MG63 (cell line): ENCODE results near the gene KANK3. TPM values are rescaled to one million over a fixed set of nuclear protein-coding genes. Genes with fewer than 3 reads are reported as not detected.
"Not testable (repeated sequence)": the region's sequence is repeated elsewhere in the genome, so short reads cannot be mapped to it uniquely, and the experiment has no call there.

Experiments
- DNase-seq: peaks from one replicate; pipeline ENCODE4 v3.0.0-alpha.2; 2020
- H3K27me3 ChIP-seq: fragments of 250-450 bp; sonication (Bioruptor Pico); 2 replicates; pipeline ENCODE4 v1.5.1; 2020; ENCODE audit warnings: mild to moderate bottlenecking, moderate library complexity
- H3K36me3 ChIP-seq: fragments of 250-450 bp; sonication (Bioruptor Pico); 2 replicates; pipeline ENCODE4 v1.5.1; 2020; ENCODE audit warnings: mild to moderate bottlenecking, moderate library complexity
- H3K4me3 ChIP-seq: fragments of 250-450 bp; sonication (Bioruptor Pico); 2 replicates; pipeline ENCODE4 v1.5.1; 2020; ENCODE audit warnings: mild to moderate bottlenecking, moderate library complexity
- H3K9me3 ChIP-seq: fragments of 250-450 bp; sonication (Bioruptor Pico); 2 replicates; pipeline ENCODE4 v1.5.1; 2020; ENCODE audit warnings: mild to moderate bottlenecking, moderate library complexity
- total RNA-seq: library from RNA; depleted of rRNA; stranded (reverse); fragments of >200 nt; shearing (Covaris generic); gene quantifications from 2 replicates; pipeline ENCODE4 v1.2.3, GENCODE V29; 2014; ENCODE audit warnings: low replicate concordance

The KANK3 gene
- total RNA-seq, 1 experiment from 2014 or later: 0.20 TPM

DNA sequence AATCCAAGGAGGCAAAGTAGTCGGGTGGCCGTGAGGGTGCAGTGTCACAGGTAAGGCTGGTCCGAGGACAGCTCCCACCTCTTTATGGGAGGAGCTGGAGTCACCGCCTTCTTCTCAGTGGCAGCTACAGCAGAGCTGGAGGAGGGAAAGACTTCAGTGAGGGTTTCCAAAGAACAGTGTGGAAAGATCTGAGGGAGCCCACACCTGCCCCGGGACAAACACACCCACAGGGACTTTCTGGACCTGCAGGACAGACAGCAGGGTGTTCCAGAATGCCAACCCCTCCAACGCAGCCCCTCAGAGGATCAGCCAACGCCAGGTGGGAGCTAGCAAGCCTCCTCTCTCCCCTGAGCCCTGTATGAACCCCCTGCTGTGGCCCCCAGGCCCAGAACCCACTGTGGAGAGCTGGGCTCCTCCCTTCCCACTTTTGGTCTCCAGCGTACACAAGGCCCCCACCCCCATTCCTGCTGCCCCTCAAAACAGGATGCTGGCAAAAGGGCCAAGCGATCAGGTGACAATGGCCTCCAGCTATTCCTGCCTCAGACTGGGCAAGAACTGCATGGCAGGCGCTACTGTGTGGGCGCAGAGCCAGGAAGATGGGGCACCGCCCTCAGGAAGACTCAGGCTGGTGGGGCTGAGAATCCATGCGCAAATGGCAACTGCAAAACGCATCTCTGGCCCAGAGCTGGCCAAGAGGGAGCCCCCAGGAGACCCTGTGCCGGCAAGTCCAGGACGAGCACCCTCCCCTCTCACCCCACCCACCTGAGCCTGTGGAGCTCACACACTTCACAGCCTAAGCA is 31.4 kb downstream of the KANK3 start:
- no peak overlapping the region for H3K4me3 ChIP-seq
- no peak for DNase-seq
- no peaks in the 10 kb centered on the region for H3K27me3 ChIP-seq
- H3K36me3 ChIP-seq: peaks cover 88% of the 10 kb centered on the region
- H3K9me3 ChIP-seq: no peaks in the 10 kb centered on the region

DNA sequence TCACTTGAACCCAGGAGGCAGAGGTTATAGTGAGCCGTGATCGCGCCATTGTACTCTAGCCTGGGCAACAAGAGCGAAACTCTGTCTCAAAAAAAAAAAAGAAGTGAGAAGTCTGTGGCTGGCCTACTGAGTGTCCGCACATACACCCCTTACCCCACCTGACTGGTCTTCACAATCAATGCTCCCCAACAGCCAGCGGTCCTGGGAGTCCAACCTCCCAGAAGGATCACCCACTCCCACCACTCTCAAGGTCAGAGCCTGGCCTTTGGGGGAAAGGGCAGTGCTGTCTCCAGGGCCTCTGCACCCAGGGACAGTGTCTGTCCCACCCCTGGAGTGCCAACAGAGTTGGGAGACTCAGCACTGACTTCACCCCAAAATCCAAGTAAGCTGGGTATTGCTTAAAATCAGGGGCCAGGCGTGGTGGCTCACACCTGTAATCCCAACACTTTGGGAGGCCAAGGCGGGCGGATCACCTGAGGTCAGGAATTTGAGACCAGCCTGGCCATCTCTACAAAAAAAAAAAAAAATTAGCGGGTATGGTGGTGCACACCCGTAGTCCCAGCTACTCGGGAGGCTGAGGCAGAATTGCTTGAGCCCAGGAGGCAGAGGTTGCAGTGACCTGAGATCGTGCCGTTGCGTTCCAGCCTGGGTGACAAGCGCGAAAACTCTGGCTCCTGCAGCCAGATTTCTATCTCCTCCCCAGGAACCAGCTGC is 32.6 kb downstream of the KANK3 start:
- Histone ChIP-seq H3K27me3 (no peaks in the 10 kb centered on the region), H3K9me3 (no peaks in the 10 kb centered on the region), H3K4me3 (no peak overlapping the region), H3K36me3 (peaks cover 83% of the 10 kb centered on the region)
- DNase-seq: no peak

DNA sequence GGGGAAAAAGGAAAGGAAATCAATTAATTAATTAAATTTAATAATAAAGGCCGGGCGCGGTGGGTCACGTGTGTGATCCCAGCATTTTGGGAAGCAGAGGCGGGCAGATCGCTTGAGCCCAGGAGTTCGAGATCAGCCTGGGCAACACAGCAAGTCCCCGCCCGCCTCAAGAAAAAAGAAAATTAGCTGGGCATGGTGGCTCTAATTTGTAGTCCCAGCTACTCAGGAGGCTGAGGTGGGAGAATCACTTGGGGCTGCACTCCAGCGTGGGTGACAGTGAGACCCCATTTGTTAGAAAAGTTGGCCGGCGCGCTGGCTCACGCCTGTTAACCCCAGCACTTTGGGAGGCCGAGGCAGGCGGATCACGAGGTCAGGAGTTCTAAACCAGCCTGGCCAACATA is 34.2 kb downstream of the KANK3 start:
- DNase-seq: no peak
- Histone ChIP-seq H3K27me3 (no peaks in the 10 kb centered on the region), H3K36me3 (peaks cover 82% of the 10 kb centered on the region), H3K4me3 (peak overlapping the region; percentile 58; the same call in 1 of the 2 replicates), H3K9me3 (no peaks in the 10 kb centered on the region)

DNA sequence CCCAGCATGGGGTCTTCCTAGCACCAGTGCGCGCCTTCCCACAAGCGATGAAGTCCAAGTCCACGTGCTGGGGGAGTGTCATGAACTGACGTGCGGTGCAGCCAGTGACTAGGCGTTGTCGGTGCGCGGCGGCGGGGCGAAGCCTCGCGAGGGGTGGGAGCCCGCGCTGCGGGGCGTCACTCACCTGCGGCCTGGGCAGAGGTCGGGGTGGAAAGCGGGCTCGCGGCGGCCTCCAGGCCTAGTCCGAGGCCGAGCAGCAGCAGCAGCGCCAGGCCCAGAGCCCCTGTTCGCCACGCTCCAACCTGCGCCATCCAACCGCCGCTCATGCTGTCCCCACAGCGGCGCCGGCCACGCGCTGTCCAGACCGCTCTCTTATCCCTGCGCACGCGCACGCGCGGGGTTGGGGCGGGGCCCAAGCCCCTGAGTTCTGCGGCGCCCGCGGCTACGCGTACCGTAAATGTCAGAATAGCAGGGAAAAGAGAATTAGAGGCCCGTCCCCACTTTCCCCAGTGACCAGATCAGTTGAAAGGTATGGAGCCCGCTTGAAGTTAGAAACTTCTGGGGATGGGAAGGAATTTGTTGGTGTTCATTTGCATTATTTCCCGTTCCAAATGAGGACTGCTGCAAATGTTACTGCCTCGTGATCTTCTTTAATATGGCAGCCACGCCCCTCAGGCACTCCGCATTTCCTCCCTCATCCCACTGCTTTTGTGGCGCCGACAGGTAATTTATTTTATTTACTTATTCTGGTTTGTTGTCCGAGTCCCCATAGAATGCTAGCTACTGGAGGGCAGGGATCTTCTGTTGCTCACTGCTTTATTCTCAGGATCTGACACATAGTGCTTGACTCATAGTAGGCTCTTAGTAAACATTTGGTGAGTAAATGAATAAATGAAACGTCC is 34.8 kb downstream of the KANK3 start, which contains the start of gene CD320:
TSS of gene CD320 (minus strand) at position 394 of the 902 bp plus-strand sequence. CDS start at position 326, 68 bp downstream.
- H3K36me3 ChIP-seq: peaks cover 82% of the 10 kb centered on the region
- no peaks in the 10 kb centered on the region for H3K27me3 ChIP-seq

DNA sequence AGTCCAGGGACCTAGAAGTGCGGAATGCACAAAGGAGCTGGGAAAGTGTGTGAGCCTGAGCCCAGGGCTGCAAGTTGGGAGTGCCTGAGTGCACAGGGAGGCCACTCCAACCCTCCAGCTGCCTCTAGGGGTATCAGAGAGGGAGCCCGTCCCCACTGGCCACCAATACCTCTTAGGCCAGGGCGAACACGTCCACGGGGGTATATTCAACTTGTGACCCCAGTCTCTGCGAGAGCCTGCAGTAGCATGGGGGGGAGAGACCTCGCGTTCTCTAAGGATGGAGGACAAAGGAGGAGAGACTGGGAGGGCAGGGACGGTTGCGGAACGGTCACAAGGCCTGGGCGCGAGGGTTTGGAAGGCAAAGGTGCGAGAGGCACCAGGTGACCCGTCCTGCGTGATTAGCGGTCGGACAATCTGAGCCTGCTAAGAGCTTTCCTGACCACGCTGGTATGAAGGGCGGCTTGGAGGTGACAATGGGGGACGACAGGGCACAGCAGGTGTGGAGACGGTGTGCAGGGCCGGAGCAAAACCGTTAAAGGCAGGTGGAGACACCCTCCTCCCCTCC is 35.6 kb downstream of the KANK3 start:
- Histone ChIP-seq H3K27me3 (no peaks in the 10 kb centered on the region), H3K4me3 (peak overlapping the region; percentile 58), H3K36me3 (peaks cover 77% of the 10 kb centered on the region), H3K9me3 (no peaks in the 10 kb centered on the region)
- no peak for DNase-seq

More for the DNA sequence above, 34.8 kb downstream of the KANK3 start, which contains the start of gene CD320:
- peak; percentile 86 for DNase-seq
- peak within 1 kb of the TSS; percentile 58 for H3K4me3 ChIP-seq
- H3K9me3 ChIP-seq: no peaks in the 10 kb centered on the region

DNA sequence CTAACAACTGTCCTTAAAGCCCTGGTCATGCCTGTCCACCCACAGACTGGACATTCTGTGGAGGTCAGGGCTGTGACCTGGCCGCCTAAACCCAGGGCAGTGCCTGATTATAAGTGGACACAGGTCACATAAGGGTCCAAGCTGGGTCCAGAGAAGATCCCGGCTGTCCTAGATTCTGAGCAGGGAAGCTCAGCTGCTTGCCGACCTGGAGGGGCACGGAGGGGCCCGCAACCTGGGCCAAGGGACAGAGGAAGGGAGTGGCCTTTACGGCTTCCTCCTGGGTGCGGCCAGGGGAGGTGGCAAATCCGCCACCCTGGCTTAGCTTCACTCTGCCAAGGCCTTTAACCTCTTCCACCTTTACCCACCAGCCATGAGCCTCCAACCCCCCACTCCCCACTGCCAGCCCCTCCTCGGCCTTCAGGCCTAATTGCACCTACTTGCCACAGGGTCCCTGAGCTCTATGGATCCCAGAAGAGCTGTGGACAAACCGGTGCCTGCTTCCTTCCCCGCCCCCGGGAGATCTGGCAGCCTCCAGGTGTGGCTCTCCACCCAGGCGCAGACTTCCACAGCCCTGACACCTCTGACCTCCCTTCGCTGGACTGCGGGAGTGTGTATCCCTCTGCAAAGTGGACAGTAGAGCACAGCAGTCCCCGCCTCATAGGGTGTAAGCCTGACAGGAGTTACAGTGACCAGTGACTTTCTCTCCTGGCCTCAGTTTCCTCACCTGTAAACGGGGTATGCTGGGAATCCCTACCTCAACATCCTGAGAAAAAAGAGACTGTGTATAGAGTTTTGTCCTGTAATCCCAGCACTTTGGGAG is 36.6 kb downstream of the KANK3 start:
- H3K9me3 ChIP-seq: no peaks in the 10 kb centered on the region
- H3K27me3 ChIP-seq: no peaks in the 10 kb centered on the region
- H3K4me3 ChIP-seq: no peak overlapping the region
- H3K36me3 ChIP-seq: peaks cover 67% of the 10 kb centered on the region
- DNase-seq: no peak

DNA sequence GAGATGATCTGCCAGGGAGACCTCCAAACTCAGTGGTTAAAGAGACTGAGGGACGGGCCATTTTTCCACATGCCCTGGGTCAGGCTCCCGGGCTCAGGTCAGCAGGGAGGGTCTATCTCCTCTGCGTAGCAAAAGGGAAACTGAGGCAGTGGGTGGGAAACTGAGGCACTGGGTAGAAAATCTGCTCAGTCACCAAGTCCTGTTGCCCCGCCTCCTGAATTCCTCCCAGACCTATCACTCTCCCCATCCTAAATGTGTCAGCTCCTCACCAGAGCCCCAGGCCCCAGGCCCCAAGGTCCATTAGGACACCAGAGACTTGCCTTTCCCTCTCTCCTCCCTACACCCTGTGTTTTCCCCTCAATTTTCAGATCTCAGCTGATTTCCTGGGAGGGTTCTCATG is 37.3 kb downstream of the KANK3 start:
- no peak for DNase-seq
- H3K27me3 ChIP-seq: no peaks in the 10 kb centered on the region
- no peaks in the 10 kb centered on the region for H3K9me3 ChIP-seq
- no peak overlapping the region for H3K4me3 ChIP-seq
- H3K36me3 ChIP-seq: peaks cover 60% of the 10 kb centered on the region

DNA sequence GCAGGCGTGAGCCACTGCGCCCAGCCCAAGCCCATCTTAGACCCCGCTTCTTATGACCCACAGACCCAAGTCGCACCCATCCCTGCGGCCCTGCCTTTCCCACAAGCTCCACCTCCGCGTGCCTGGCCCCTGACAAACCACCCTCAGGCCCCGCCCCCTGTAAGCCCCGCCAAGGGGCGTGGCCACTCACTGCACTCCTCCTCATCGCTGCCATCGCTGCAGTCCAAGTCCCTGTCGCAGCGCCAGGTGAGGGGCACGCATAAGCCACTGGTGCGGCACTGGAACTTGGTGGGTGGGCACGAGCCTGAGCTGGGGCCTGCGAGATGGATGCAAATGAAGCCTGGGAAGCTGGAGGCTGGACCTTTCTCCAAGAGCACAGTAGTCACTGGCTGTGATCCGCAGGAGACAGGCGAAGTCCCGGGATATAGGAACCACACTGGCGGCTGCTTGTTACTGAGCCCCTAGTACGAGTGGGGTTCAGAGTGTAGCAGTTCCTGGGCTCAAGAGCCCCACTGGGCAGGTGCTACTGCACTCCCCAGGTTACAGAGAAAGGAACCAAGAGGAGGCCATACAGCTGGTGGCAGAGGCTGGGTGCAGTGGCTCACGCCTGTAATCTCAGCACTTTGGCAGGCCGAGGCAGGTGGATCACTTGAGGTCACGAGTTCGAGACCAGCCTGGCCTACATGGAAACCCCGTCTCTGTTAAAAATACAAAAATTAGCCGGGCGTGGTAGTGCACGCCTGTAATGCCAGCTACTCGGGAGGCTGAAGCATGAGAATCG is 38.0 kb downstream of the KANK3 start:
- peaks cover 53% of the 10 kb centered on the region for H3K36me3 ChIP-seq
- peak; percentile 41 for DNase-seq
- no peak overlapping the region for H3K4me3 ChIP-seq
- no peaks in the 10 kb centered on the region for H3K9me3 ChIP-seq
- no peaks in the 10 kb centered on the region for H3K27me3 ChIP-seq

DNA sequence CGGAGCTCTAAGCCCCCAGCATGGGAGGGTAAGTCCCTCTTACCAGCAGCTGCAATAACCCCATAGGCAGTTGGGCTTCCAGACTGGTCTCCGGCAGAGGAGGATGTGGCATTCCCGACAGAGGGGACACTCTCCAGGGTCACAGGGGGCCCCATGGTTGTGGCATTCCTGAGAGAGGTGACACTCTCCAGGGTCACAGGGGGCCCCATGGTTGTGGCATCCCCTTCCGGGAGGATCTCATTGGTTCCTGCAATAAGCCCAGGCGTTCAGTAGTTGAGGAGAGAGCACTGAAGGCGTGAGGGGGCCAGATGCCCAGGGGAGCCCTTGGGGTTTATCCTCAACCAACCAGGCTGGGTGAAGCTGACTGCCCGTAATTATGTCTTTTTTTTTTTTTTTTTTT is 40.3 kb downstream of the KANK3 start:
- Histone ChIP-seq H3K9me3 (no peaks in the 10 kb centered on the region), H3K36me3 (peaks cover 32% of the 10 kb centered on the region), H3K27me3 (no peaks in the 10 kb centered on the region), H3K4me3 (no peak overlapping the region)
- no peak for DNase-seq

DNA sequence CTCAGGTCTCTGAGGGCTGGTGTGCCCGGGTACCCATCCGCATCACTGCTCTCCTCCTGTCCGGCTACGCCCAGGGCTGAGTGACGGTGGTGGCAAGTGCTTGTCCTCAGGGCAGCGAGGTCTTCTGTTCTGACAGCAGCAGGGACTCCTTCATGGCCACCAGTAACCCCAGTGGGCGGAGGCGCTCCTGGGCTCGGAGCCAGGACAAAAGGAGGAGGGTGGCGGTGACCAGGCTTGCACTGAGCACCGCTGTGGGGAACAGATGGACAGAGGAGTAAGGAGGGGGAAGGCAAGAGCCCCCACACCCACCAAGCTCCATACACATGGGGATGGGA is 40.7 kb downstream of the KANK3 start:
- H3K9me3 ChIP-seq: no peaks in the 10 kb centered on the region
- no peaks in the 10 kb centered on the region for H3K27me3 ChIP-seq
- peaks cover 28% of the 10 kb centered on the region for H3K36me3 ChIP-seq
- DNase-seq: no peak
- H3K4me3 ChIP-seq: no peak overlapping the region

DNA sequence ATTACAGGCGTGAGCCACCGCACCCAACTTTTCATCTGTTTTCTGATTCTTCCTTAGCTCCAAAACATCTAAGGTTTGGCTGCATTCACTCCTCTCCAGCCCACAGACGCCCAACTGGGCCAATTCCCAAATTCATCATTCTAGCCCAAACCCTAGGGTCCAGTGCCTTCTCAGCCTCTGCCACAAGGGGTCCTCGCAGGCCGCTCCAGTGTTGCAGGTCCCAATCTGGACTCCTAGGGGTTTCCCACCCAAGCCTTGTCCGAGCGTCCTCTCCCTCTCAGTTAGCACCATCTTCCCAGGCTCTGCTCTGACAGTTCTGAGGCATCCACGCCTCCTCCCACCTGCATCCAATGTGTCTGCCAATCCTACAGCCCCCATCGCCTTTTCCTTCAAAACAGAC is 51.7 kb downstream of the KANK3 start:
- H3K36me3 ChIP-seq, DNase-seq, H3K4me3 ChIP-seq, H3K9me3 ChIP-seq, H3K27me3 ChIP-seq: not testable (repeated sequence)

DNA sequence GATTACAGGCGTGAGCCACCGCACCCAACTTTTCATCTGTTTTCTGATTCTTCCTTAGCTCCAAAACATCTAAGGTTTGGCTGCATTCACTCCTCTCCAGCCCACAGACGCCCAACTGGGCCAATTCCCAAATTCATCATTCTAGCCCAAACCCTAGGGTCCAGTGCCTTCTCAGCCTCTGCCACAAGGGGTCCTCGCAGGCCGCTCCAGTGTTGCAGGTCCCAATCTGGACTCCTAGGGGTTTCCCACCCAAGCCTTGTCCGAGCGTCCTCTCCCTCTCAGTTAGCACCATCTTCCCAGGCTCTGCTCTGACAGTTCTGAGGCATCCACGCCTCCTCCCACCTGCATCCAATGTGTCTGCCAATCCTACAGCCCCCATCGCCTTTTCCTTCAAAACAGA is 66.6 kb downstream of the KANK3 start:
- H3K4me3 ChIP-seq, H3K27me3 ChIP-seq, H3K9me3 ChIP-seq, H3K36me3 ChIP-seq, DNase-seq: not testable (repeated sequence)
